Endometrium (tissue), 2 donors: ENCODE results near the gene RNFT2.
"Not testable (repeated sequence)": the region's sequence is repeated elsewhere in the genome, so short reads cannot be mapped to it uniquely, and the experiment has no call there.

Experiments used
- FAIRE-seq: peaks from 2 replicates; lab custom pipeline; 2012; peaks lifted over from hg19 to GRCh38; lab: Jason Lieb, UNC
- donor health status: control.
- donor health status: control.

RNFT2 gene

GRCh38 chr12:116710370-116711150 lies 27.6 kb upstream of the RNFT2 start:
- no peak for FAIRE-seq

GRCh38 chr12:116712458-116713303 lies 25.4 kb upstream of the RNFT2 start:
- no peak for FAIRE-seq

GRCh38 chr12:116713527-116713926 lies 24.6 kb upstream of the RNFT2 start:
- no peak for FAIRE-seq

- FAIRE-seq = no peak
These were observed 23.9 kb upstream of the RNFT2 start for GRCh38 chr12:116714175-116714574.

- FAIRE-seq = no peak
These were observed 20.4 kb upstream of the RNFT2 start for GRCh38 chr12:116717466-116718437.

- no peak for FAIRE-seq
These were observed 19.3 kb upstream of the RNFT2 start for GRCh38 chr12:116718655-116719454.

GRCh38 chr12:116719731-116720528 lies 18.2 kb upstream of the RNFT2 start:
- no peak for FAIRE-seq

- FAIRE-seq = no peak
These were observed 15.9 kb upstream of the RNFT2 start for GRCh38 chr12:116722245-116722644.

- FAIRE-seq = peak; percentile 85
These were observed 11.4 kb upstream of the RNFT2 start for GRCh38 chr12:116726694-116727093.

- no peak for FAIRE-seq
These were observed 10.9 kb upstream of the RNFT2 start for GRCh38 chr12:116727261-116727660.

- FAIRE-seq = no peak
These were observed 10.2 kb upstream of the RNFT2 start for GRCh38 chr12:116727891-116728290.

- no peak for FAIRE-seq
These were observed 6.3 kb upstream of the RNFT2 start for GRCh38 chr12:116731801-116732200.

- FAIRE-seq = no peak
These were observed 3.9 kb upstream of the RNFT2 start for GRCh38 chr12:116734156-116734768.

- no peak for FAIRE-seq
These were observed 3.0 kb upstream of the RNFT2 start for GRCh38 chr12:116735084-116735483.

- no peak for FAIRE-seq
These were observed 2.0 kb upstream of the RNFT2 start for GRCh38 chr12:116735951-116736599.

GRCh38 chr12:116736962-116737773 lies 947 bp upstream of the RNFT2 start:
- no peak for FAIRE-seq

- no peak for FAIRE-seq
These were observed 1.3 kb downstream of the RNFT2 start for GRCh38 chr12:116739381-116739887.

- FAIRE-seq = not testable (repeated sequence)
These were observed 4.7 kb downstream of the RNFT2 start for GRCh38 chr12:116742787-116743186.
